NT2/D1 (cell line): ENCODE data around the gene SLC38A10.

ENCODE experiments used
- SUZ12 ChIP-seq: IDR thresholded peaks from 2 replicates; pipeline ENCODE4 v1.6.1; 2011; ENCODE audit not compliant: insufficient read length, insufficient read depth; ENCODE audit errors: extremely low read depth
- YY1 ChIP-seq: IDR thresholded peaks from 2 replicates; pipeline ENCODE4 v1.6.1; 2011; ENCODE audit not compliant: insufficient read length, insufficient read depth

GRCh38 chr17:81291662-81292061 is 3.4 kb downstream of the SLC38A10 start:
- no peak for TF ChIP-seq SUZ12
- TF ChIP-seq YY1 = no peak
